CD4-positive, alpha-beta T cell treated with Interleukin-21 for 1 hour (primary cell): ENCODE data around the gene G6PC3.
"Not testable (repeated sequence)": the region's sequence is repeated elsewhere in the genome, so short reads cannot be mapped to it uniquely, and the experiment has no call there.

Experiments
- DNase-seq: peaks from one replicate; pipeline ENCODE4 v3.0.0-alpha.2; 2020

The G6PC3 gene

DNA sequence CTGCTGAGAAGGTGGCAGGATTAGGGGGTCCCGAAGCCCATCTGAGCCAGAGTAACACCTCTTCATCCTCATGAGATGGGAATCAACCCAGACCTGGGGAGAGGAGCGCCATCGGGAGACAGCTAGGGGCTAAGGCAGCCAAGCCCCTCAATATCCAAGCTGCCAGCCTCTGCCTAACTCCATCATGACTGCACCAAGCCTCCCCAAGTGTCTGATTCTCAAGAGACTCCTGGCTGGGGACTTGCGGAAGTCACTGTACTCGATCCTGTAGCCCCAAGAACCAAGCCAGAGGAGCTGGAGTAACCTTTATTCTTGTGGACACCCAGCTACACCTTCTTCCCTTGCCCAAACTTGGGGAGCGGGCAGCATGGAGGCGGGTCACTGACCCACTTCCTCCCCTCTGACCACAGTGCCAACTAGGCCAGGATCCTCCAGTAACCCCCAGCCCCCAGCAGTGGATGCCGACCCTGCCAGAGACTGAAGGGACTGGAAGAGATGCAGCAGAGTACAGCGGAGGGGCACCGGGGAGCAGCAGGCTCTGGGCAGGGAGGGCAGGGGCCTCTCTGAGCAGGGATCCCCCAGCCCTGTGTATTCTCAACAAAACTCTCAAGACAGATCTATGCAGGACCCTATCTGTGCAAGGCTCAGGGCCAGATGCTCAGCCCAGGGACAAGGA is 39.6 kb downstream of the G6PC3 start:
- no peak for DNase-seq

DNA sequence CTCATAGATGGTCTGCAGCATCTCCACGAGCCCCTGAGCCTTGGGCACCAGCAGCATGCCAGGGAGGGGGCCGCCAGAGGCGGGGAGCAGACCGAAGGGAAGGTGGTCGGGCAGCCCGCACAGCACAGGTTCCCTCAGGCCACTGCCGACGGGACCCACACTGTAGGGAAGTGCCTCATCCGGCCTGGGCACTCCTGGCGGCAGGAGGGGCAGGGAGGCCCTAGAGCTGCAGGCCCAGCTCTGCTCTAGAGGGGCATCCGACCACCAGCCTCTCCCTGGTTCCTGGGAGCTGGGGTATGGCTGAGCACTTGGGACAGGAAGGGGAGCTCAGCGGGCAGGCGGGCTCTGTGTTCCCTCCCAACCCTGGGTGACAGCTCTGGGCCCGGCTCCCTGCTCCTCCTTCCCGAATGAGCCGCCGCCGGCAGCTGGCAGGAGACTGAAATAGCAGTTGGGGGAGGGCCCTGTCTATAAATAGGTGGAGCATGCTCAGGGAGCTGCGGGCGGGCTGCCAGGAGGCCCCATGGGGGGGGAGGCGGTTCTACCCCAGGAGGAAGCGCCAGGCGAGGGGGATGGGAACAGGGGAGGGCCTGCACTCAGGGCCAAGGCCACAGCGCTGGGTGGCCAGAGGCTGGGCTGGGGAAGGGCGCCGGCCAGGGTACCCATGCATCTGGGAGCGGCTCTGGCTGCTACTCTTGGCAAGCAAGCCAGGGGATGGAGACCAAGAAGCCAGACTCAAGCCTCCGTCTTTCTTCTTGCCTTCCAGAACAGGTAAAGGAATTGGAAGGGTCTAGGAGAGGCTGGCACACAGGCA is 40.5 kb downstream of the G6PC3 start:
- DNase-seq, result peak; percentile 55

DNA sequence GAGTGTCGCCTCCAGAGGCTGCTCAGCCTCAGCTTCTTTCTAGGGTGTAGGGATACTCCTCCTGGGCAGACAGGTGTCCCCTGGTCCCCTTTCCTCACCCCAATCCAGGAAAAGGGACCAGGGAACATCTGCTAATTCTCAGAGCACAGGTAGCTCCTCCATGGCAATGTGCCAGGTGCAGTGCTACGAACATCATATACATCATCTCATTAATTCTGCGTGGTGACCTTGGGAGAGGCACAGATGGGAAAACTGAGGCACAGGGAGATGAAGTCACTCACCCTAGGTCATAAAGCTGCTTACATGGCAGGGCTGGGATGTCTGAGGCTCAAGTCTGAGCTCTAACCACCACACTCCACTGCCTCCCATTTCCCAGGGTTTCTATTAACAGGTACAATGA is 41.2 kb downstream of the G6PC3 start:
- DNase-seq, result no peak

DNA sequence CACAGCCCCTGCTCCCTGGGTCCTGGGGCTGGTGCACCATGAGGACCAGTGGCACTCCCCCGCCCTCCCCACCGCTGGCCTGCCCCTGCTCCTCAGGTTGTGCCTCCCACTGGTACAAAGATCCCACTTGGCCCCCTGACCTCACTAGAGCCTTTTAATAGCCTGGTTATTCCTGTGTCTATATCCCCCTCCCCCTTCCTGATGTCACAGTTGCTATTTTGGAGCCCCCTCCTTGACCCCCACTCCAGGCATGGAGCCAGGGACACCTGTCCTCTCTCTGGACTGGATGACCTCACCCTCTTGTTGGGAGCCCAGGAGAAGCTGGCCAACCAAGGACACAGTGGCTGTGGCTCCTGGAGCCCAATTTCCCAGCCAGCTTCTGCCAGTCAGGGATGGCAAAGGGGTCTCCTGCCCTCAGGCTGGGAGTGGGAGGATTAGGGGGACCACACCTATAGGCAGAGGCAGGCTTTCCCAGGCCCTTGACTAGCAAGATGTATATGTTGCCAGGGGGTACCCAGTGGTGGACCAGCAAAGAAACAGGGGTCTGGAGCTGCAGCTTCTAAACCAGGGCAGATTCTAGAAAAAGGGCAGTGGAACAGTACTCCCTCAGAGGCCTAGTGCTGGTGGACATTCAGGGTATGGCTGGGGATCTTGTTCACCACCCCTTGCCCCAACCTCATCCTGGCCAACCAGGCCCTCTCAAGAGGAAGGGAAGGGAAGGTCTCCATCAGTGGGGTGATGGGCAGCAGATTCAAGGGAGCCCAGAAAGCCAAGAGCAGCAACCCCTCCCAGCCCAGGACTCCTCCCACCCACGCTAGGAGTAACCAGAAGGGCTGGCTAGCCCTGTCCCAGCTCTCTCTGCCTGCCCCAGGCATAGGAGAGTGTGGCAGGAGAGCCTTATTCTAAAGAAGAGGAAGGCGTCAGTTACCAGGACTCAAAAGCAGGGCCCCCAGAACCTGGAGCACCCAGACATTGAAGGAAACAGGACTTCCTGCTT is 42.0 kb downstream of the G6PC3 start:
- no peak for DNase-seq

DNA sequence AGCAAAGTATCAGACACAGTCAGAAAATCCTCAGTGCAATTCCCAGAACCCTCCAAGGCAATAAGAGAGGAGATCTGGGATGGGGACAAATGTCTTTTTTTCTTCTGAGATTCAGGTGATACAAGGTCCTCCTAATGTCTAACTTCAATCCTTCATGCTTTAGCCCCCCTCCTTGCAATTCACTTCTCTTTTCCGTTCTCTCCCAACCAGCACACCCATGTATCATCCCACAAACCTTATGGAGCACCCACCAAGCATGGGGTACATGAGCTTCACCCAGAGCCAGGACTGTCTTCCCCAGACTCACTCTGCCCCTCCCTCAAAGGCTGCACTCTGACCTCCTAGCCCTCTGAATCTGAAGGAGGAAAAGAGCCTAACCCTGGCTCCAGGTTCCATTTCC is 42.8 kb downstream of the G6PC3 start:
- no peak for DNase-seq

DNA sequence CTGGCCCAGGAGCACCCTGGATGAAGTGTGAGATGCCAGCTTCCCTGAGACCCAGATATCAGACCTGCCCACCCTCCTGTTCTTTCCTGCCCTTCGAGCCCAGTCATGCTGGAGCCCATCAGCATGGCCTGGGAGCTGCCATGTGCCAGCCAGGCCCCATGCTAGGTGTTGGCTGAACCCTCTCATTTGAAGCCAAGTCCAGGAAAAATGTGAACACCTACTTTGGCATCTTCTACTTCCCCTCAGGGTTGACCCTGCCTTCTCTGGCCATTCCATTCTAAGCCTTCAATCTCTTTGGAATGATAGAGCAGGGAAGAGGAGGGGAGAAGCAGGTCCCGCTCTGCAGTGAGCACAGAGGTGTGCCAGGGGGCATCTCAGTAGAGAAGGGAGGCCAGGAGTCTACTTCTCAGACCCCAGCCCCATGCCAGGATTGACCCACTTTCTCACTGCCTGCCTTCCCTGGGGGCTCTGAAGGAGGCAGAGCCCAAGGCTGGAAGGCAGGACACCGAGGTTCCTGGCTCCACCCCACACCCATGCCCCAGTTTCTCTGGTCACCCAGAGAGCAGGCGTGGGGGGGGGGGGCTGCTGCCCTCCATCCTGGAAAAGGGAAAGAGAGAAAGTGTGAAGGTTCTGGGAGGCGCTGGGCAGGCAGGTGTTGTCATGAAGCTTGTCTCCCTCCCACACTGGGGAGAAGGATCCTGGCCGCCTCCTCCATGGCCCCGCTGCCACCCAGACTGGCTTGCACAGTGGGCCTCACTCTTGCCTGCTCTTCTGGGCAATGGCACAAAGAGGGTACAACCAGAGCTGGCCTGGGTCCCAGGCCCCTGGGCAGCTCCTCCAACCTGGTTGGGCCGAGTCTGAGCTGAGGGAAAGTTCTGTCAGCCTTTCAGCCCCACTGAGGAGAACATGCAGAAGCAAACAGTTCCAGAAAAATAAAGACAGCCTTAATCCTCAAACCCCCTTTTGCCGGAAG is 43.6 kb downstream of the G6PC3 start:
- no peak for DNase-seq

DNA sequence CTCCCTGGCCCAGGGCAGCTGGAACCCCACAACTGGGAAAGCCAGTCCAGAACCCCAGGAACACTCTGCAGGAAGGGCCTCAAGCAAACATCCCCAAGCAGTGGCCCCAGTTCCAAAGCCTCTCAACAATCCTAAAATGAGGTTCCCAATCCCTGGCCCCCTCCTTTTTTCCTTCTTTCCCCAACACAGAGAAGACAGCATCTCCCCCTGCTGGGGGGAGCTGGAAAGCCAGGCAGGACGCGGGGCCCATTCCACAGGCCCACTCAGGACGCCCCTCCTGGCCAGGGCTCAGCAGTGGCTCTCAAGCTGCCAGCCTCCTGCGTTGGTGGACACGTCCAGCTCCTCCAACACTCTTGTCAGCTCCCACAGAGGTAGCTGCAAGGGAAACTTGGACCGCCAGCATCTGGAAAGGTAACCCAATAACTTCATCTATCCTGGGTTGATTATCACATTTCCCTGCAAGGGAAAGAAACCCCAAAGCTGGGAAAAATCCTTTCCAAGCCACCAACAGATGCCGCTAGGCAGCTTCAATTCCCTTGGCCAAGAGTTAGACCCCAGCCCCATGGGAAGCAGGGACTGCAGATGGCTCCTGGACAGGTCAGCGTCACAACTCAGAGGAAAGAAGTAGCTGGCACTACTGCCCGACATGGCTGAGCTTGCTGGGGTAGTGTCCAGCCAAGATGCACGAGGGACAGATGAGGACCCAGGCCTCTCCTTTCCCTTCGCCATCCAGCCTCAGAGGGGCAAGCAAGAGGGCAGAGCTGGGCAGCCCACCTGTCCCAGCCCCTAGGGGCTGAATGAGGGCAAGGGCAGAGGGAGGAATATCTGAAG is 45.3 kb downstream of the G6PC3 start:
- no peak for DNase-seq

DNA sequence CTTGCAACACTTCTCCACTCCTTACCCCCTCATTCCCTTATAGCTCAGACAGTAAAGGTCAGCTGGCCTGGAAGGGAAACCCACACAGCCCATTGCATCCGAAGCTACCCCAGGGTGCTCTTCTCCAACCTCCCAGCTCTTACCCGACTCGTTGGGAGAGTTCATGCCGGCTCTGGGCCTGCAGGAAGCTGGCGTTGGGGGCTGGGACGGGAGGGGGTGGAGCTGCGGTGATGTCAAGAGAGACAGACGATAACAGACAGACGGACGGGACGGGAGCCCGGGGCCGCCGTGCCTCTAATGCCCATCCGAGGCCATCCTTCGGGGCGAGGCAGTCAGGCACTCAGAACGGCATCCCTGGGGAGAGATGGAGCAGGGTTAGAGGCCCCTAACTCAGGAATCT is 46.8 kb downstream of the G6PC3 start:
- no peak for DNase-seq

DNA sequence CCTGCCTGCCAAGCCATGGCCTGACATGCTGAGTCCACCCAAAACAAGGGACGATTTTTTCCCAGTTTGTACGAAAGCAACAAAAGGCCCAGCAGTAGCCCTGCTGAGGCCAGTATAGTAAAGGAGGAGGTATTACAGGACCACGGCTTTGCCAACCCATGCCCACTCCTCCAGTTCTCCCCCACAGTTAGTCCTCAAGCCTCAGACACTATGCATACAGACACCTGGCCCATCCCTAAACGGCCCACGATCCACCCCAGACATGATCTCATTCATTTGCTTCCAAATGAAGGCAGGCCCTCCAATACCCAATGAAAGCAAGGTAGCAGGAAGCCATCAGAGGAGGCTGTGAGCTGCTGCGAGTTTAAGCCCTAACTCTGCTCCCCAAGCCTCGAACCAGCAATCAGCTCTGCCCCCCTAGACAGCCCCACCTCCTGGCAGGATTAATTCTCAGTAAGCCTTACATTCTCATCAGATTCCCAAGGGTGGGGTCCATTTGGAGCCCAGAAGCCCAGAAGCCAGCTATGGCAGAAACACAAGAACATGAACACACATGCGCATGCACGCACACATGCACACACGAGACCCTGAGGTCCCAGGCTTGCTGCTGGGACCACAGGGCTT is 48.0 kb downstream of the G6PC3 start:
- DNase-seq, result no peak

DNA sequence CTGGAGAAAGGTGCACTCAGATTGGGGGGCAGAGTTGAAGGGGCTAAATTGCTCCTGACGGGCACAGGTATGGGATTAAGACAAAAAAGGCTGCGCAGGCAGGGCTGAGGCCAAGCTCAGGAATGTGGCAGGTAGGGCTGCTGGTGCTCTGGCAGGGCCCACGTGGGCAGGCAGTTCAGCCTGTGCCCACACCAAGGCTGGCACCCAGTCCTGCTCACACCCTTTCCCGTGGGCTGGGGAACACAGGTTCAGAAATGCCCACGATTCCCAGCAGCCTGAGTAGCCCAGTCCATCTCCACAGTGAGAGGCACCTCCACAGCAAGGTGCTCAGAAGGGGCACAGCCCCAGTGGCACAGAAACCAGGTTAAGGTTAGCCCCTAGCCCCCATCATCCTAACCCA is 48.5 kb downstream of the G6PC3 start:
- DNase-seq, result no peak

DNA sequence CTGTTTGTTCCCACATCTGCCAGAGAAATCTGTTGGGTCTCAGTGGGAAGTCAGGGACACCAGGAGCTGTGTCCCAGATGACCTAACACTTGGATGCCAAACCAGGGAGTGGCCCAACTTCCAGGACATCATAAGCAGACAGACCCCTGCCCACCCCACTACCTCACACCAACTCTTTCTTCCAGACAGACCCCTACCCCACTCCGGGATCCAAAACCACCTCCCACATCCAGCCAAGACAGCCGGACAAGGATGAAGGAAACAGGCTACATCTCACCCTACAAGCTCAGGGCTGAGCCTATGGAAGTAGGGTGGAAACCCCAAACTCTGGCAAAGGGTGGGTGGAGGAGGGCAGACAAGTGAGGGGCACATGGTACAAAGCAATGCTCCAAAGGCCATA is 49.3 kb downstream of the G6PC3 start:
- DNase-seq, result no peak

DNA sequence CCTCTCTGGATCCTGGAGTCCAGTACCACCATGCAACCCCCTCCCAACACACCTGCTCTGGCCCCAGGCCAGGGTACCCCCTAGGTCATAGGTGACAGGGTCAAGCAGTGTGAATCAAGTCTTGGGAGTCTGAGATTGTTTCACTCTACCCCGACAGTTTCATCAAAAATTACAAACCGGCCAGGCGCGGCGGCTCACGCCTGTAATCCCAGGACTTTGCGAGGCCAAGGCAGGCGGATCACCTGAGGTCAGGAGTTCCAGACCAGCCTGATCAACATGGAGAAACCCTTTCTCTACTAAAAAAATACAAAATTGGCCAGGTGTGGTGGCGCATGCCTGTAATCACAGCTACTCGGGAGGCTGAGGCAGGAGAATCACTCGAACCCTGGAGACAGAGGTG is 49.7 kb downstream of the G6PC3 start:
- DNase-seq, result not testable (repeated sequence)

DNA sequence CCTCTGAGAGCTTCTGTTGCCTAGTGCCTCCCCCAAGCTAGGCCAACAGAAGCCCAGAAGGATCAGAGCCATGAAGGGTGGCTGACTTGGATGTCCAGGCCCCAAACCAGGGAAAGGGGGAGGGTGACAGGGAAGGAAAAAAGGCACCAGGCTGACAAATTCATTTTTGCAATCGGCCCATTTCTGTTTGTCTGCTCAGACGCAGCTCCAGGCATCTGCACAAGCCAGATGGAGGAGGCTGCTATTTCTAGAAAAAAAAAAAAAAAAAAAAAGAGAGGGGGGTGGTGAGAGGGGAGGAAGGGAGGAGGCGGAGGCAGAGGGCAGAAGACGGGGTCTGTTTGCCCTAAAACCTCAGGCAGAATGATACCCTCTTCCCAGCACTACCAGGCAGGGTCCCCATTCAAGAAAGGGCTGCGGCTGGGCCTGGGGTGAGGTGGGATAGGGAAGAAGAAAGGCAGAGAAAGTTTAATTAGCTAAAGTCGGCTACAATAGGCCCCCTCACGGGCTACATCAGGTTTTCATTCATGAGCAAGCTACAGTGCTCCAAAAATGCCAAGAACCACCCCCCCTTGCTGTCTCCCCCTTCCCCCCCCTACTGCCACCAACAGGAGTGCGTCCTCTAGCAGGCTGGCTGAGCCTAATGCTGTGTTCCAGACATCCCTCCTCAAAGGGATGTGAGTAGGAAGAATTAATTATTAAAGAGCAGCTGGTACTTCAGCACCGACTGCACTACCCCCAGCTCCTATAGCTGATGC is 50.5 kb downstream of the G6PC3 start:
- no peak for DNase-seq

DNA sequence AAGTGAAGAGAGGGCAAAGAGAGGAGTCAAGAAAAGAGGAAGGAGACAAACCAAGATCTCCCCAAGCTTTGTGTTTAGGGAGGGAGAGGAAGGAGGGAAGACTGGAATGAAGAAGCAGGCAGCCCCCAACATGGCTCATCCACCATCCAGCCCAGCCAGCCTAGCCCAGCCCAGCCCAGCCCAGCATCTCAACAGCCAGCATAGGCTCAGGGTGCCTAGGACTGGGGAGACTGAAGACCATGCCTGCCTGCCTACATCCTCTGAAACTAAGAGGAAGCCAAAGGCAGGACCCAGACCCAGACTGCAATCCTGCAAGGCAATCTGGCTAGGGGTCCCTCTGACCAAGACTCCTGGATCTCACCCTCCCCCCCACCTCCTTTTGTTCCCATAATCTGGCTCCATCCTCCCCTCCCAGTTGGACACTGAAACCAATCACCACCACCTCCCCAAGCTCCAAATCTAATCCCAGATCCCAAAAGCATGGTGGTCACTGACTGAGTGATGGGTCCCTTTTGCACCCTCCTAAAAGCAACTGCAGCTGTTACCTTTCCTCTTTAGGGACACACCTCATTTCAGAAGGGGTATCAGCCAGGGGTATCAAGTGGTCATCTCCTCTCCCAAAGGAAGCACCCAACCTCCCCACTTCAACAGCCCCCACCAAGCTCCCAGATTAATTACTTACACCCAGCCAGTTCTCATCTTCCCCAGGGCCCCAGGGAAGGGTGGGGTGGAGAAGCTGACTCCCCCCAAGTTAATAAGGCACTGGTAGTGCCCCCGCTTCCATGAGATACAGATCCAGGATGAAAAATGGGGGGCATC is 51.7 kb downstream of the G6PC3 start:
- no peak for DNase-seq

DNA sequence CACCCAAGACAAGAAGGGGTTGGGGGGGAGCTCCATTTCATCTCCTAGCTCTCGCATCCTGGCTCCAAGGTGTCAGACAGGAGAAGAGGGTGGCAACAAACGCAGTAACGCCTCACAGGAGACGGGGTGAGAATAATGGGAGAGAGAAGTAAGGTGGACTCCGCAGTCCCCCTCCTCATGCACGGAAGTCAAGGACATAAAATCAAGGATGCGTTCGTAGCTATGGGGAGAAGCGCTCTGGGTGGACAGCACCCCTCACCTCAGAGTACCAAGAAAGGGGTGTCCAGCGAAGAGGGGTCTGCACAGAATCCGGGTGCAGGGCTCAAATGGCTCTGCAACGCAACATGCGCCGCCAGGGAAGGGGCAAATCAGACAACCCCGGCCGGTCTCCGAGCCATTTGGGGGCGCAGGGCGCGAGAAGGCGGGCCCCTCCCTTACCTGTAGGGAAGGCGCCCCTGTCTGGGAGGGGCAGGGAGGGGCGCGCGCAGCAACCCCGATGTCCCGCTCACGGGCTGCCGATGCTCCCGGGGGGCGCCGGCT is 52.4 kb downstream of the G6PC3 start:
- no peak for DNase-seq

DNA sequence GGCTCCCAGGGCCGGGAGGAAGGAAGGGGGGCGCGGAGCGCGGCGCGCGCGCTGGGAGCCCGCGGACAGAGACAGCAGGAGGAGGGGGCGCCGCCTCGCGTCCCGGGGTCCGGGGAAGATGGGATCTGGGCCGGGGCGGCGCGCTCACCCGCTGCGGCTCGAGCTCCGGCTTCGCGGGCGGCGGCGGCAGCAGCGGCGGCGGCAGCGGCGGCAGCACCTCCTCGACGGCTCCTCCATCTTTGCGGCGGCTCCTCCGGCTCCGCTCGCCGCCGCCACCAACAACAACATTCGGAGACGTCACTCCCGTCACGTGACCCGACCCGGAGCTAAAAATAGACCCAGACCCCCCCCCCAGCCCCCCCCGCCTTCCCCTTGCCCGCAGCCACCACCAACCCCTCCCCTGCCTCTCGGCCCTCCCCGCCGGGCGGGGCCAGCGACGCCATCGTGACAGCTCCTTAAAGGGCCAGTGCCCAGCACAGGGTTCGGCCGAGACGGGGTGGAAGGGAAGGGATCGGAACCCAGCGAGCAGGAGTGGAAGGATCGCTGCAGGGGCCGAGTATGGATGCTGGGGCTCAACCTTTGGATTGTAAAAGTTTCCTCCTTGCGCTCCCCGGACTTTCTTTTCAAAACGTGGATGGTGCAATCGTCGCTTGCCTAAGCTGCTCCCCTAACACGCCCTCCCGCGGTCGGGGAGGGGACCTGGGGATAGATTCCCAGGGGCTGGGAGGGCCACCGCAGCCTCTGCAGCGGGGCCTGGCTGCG is 53.0 kb downstream of the G6PC3 start, which contains the start of gene HDAC5:
Gene HDAC5 (minus strand): TSS at position 286 of the 762 bp plus-strand sequence. CDS start 6,126 bp downstream, outside the sequence.
- peak; percentile 96 for DNase-seq

DNA sequence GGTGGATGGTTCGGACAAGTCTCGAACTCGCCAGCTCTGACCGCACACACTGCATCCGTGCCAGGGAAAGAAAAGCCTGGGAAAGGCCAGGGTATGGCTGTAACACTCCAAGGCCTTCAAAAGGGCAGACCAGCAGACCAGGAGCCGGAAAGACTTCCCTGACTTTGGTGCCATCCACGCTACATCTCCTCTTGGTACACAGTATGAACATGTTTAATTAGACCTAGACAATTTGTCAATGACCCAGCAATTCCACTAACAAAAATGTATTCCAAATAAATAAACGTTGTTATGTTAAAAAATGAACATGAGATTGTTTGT is 53.5 kb downstream of the G6PC3 start:
- DNase-seq, result no peak
